Measurements from ENCODE around the gene SLAMF6. TPM values are rescaled to one million over a fixed set of nuclear protein-coding genes. Genes with fewer than 3 reads are reported as not detected.
A peak's percentile ranks its signal among the peaks of the same experiment; 100 is the strongest.
"Not testable (repeated sequence)": the region's sequence is repeated elsewhere in the genome, so short reads cannot be mapped to it uniquely, and the experiment has no call there.

Gene SLAMF6
- polyA plus RNA-seq, 10 donors = 0.09 to 3.0 (median 0.15) TPM; not detected in 1

- no peak for DNase-seq
These were observed 18.4 kb downstream of the SLAMF6 start for GRCh38 chr1:160504651-160505050.

- no peak for DNase-seq
These were observed 20.0 kb downstream of the SLAMF6 start for GRCh38 chr1:160503087-160503486.

- no peak for DNase-seq
These were observed 22.6 kb downstream of the SLAMF6 start for GRCh38 chr1:160500321-160500990.

GRCh38 chr1:160499631-160500030 lies 23.4 kb downstream of the SLAMF6 start:
- DNase-seq = peak in 2 of 3 donors; percentile 3 to 21

GRCh38 chr1:160498301-160499065 lies 24.6 kb downstream of the SLAMF6 start:
- DNase-seq = not testable (repeated sequence)

GRCh38 chr1:160496334-160496733 lies 26.7 kb downstream of the SLAMF6 start:
- no peak for DNase-seq

GRCh38 chr1:160494620-160495019 lies 28.4 kb downstream of the SLAMF6 start:
- DNase-seq = no peak

- no peak for DNase-seq
These were observed 30.4 kb downstream of the SLAMF6 start for GRCh38 chr1:160492617-160493016.

GRCh38 chr1:160491981-160492380 lies 31.1 kb downstream of the SLAMF6 start:
- DNase-seq = no peak

GRCh38 chr1:160491017-160491416 lies 32.0 kb downstream of the SLAMF6 start:
- DNase-seq = no peak

- DNase-seq = no peak
These were observed 33.4 kb downstream of the SLAMF6 start for GRCh38 chr1:160489513-160490261.

- DNase-seq = no peak
These were observed 34.6 kb downstream of the SLAMF6 start for GRCh38 chr1:160488347-160489058.

GRCh38 chr1:160486453-160486852 lies 36.6 kb downstream of the SLAMF6 start:
- no peak for DNase-seq

- DNase-seq = no peak
These were observed 39.4 kb downstream of the SLAMF6 start for GRCh38 chr1:160483505-160484185.

GRCh38 chr1:160481979-160482596 lies 41.0 kb downstream of the SLAMF6 start:
- no peak for DNase-seq

GRCh38 chr1:160480781-160481180 lies 42.3 kb downstream of the SLAMF6 start:
- not testable (repeated sequence) for DNase-seq

- DNase-seq = not testable (repeated sequence)
These were observed 44.0 kb downstream of the SLAMF6 start for GRCh38 chr1:160479091-160479490.

- DNase-seq = no peak
These were observed 48.4 kb downstream of the SLAMF6 start for GRCh38 chr1:160474392-160475242.

- no peak for DNase-seq
These were observed 50.9 kb downstream of the SLAMF6 start for GRCh38 chr1:160472112-160472511.

GRCh38 chr1:160471253-160471652 lies 51.8 kb downstream of the SLAMF6 start:
- DNase-seq = no peak

All from muscle of back (tissue), 11 donors.